CD4-positive, alpha-beta T cell treated with Interleukin-12 subunit alpha and Interleukin-12 subunit beta, for 1 hour (primary cell): ENCODE results near the gene ZFYVE28.
A peak's percentile ranks its signal among the peaks of the same experiment; 100 is the strongest.
"Not testable (repeated sequence)": the region's sequence is repeated elsewhere in the genome, so short reads cannot be mapped to it uniquely, and the experiment has no call there.

Experiments
- DNase-seq: peaks from one replicate; pipeline ENCODE4 v3.0.0-alpha.2; 2020

Gene ZFYVE28

GRCh38 chr4:2446656-2447564, 28.5 kb upstream of the ZFYVE28 start:
- DNase-seq, result no peak

- DNase-seq, result no peak
Measured at GRCh38 chr4:2445571-2445970, 27.1 kb upstream of the ZFYVE28 start.

GRCh38 chr4:2445130-2445529, 26.7 kb upstream of the ZFYVE28 start:
- DNase-seq, result no peak

DNA sequence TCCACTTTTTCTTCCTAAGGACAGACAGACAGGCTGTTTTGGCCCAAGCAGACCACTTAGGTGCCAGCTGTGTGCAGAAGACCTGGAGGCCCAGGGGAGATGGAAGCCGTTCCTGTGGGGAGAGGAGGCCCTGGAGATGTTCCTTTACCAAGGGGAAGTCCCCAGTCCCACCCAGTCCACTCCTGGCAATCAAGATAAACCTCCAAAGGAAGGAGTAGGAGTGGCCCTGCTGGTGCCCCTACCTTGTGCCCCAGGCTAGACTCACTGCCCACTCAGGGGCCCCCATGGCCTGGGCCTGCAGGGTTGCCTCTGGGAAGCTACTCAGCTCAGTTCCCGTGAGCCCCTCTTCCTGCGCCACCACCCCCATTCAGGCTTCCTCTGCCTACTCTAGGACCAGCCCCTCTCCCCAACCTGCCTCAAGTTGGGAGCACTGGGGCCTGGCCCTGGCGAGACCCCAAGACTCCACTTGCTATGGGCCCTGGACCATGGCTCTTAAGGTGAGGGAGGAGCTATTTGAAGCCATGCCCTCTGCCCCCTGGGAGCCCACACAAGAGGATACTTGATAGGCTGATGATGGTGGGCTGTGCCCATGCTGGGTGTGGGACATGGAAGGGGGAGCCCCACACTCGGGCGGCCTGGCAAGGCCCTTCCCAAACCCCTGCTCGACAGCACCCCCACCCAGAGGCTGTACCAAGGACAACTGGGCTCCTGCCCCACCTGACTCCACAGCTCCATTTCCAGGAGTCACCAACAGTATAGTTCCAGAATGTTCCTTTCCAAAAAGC, 25.7 kb upstream of the ZFYVE28 start:
- no peak for DNase-seq

GRCh38 chr4:2443061-2443730, 24.8 kb upstream of the ZFYVE28 start:
- no peak for DNase-seq

- no peak for DNase-seq
Measured at GRCh38 chr4:2442175-2442993, 23.9 kb upstream of the ZFYVE28 start.

DNA sequence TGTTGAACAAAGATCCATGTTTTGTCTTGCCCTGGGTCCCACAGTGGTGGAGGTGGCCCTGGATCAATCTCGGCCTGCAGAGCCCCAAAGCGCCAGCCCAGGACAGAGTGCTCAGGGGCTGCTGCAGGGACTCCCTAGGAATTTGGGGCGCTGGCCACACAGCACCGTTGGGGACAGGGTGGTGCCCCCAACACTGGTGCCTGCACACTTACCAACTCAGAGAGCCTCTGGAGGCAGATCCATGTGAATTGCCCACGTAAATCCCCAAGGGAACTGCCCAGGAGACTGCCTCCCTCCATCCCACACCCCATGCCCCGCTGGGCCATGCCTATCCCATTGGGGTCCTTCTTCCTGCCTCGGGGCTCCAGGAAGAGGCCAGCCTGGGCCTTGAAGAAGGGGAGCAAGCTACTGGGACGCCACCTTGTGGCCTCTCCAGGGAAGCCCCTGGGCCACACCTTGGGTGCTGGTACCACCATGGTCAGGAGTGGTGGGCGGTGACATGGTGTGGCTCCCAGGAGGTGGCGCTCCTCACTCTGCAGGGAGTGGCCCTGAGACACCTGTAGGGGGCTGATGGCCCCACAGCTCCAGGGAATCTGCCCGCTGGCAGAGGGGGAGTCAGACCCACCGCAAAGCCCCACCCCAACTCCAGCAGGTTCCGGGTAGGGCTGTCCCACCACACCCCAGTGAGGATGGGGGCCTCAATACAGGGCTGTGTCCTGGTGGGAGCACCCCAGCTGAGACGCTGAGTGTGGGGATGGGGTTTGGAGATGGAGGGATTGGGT, 23.1 kb upstream of the ZFYVE28 start:
- peak; percentile 78 for DNase-seq

- no peak for DNase-seq
Measured at GRCh38 chr4:2438822-2439718, 20.6 kb upstream of the ZFYVE28 start.

DNA sequence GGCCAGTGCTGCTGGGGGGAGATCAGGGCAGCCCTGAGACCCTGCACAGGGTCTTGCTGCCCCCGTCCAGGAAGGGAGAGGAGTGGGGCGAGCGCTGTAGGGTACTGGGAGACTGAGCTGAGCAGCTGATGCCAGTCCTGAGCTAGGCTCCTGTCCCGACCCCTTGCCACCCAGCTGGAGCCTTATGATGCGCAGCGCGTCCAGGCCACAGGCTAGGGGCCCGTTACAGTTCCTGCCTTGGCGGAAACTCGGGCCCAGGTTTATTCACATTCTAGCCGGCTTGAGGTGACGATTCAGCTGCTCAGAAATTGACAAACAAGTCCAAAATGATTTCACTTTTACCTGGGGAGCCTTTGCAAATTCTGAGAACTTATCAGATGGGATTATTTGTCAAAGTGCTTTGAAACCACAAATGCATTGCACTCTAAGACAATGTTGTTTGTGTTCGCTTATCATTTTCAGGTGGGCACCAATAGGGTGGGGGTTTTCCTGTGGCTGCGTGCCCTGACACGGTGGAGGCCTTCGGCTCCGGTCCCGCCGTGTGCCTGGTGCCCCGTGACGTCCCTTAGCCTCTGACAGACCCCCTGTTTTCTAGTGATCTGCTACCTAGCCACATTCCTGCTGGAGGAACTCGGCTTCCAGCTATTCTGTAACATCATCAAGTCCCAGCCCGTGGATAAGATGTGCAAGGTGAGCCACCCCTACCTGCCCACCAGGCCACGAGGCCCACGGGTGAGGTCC, 19.2 kb upstream of the ZFYVE28 start:
- no peak for DNase-seq

- no peak for DNase-seq
Measured at GRCh38 chr4:2436761-2437474, 18.5 kb upstream of the ZFYVE28 start.

GRCh38 chr4:2436301-2436700, 17.9 kb upstream of the ZFYVE28 start:
- DNase-seq, result no peak

GRCh38 chr4:2434420-2434819, 16.0 kb upstream of the ZFYVE28 start:
- no peak for DNase-seq

DNA sequence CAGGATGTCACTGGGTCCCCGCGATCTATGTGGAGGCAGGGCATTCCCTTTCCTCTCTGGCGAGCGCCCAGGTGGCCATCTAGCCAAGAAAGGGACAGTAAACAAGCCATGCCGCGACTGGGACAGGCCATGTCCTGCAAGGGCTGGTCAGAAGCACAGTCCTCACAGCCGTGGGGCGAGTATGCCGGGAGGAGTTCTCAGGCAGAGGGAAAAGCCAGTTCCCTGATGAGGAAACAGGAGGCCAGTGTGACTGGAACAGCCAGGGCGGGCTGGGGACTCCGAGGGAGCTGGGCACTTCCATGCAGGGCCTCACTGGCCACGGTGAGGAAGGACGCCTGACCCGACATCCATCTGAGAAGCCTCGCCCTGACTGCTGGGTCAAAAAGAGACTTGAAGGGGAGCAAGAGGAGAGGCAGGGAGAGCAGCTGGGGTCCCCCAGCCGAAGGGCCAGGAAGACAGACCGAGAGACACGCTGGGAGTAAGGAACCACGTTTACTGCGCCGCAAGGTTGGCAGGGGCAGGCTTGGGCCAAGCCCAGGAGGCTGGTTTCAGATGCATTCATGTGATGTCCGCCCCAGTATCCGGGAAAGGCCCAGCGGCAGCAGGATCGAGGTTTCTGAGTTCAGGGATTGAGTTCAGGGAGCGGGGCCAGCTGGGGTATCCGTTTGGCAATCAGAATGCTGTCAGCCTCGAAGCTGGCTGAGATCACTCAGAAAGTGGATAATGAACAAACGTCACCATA, 15.3 kb upstream of the ZFYVE28 start:
- DNase-seq, result no peak

DNA sequence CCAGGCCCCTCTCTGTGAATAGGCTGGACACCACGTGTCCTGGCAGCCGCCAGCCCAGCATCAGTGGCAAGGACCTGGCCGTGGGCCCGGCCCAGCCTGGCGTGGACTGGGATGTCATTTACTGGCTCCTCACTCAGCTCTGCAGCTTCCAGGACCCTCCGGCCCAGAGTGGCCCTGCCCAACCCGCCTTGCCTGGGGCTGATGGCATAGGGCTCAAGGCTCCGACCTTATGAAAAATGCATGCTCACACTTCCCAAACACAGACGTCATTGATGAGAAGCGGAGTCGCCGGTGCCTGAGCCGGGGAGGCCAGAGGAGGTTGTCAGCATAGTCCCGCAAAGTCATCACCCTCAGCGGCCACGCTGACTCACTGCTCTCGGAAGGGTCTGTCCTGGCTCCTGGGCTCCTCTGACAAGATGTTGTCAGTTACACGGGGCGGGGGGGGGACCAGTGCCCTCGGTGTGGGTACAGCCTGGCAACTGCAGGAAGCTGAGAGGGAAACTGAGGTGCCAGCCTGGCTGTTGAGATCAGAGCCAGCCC, 14.6 kb upstream of the ZFYVE28 start:
- DNase-seq, result no peak

DNA sequence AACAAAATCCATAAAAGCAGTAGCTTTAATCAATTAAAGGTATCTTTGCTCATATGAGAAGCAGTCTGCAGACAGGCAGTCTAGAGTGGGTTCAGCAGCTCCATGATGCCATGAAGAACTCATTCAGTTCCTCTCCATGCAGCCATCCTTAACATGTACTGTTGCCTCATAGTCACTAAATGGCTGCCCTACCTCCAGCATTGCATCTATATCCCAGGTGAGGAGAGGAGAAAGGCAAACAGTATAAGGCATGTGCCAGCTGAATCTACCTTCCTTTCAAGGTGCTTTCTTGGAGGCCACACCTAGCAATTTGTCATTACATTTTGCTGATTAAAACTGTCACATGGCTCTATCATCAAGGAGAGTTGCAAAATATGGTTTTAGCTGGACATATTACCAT, 13.6 kb upstream of the ZFYVE28 start:
- DNase-seq, result no peak

DNA sequence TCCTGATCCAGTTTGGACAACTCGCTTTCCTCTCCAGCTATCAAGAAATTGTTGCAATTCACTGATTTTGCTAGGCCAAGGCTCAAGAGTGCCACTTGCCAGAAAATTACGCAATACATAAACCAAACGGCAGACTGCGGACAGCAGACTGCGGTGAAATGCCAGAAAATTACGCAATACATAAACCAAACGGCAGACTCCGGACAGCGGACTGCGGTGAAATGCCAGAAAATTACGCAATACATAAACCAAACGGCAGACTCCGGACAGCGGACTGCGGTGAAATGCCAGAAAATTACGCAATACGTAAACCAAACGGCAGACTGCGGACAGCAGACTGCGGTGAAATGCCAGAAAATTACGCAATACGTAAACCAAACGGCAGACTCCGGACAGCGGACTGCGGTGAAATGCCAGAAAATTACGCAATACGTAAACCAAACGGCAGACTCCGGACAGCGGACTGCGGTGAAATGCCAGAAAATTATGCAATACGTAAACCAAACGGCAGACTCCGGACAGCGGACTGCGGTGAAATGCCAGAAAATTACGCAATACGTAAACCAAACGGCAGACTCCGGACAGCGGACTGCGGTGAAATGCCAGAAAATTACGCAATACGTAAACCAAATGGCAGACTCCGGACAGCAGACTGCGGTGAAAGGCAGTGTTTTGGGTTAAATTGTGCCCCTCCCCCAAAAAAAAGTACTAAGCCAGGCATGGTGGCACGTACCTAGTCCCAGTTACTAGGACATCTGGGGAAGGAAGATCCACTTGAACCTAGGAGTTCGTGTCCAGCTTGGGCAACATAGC, 11.7 kb upstream of the ZFYVE28 start:
- DNase-seq, result not testable (repeated sequence)

GRCh38 chr4:2428496-2429213, 10.2 kb upstream of the ZFYVE28 start:
- no peak for DNase-seq
